Fibroblast of skin of back (primary cell): Measurements from ENCODE around the gene CYTH2.
"Not testable (repeated sequence)": the region's sequence is repeated elsewhere in the genome, so short reads cannot be mapped to it uniquely, and the experiment has no call there.

Experiments used
- DNase-seq: peaks from one replicate; pipeline ENCODE4 v3.0.0-alpha.2; 2013

Gene CYTH2

DNA sequence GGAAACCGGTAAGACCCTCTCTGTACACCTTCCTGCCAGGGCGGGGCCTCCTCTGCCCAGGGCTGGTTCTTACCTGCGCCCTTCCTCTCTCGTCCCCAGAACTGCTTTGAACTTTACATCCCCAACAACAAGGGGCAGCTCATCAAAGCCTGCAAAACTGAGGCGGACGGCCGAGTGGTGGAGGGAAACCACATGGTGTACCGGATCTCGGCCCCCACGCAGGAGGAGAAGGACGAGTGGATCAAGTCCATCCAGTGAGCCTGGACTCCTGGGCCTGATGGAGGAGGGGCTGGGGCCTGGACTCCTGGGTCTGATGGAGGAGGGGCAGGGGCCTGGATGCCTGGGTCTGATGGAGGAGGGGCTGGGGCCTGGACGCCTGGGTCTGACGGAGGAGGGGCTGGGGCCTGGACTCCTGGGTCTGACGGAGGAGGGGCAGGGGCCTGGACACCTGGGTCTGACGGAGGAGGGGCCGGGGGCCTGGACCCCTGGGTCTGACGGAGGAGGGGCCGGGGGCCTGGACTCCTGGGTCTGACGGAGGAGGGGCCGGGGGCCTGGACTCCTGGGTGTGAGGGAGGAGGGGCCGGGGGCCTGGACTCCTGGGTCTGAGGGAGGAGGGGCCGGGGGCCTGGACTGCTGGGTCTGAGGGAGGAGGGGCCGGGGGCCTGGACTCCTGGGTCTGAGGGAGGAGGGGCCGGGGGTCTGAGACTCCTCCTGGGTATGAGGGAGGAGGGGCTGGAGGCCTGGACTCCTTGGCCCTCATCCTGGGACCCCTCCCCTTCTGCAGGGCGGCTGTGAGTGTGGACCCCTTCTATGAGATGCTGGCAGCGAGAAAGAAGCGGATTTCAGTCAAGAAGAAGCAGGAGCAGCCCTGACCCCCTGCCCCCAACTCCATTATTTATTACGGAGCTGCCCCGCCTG is 9.4 kb downstream of the CYTH2 start:
- DNase-seq, result no peak

DNA sequence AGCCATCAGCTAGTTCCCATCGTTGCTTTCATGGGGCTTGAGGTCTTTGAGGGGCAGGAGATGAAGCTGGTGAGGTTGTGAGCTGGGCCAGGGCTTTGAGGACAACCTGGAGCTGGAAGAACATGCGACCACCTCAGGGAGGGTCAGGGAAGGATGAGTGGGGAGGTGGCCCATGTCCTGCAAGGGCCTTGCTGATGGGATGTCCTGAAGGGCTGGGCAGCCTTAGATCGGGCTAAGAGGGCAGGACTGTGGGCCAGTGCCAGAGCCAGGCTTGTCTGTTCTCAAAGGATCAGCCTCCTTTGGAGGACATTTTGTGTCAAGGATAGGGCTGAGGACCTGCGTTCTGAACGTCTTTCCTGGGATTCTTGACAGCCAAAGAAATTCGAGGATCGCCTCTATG is 10.5 kb downstream of the CYTH2 start:
- no peak for DNase-seq

DNA sequence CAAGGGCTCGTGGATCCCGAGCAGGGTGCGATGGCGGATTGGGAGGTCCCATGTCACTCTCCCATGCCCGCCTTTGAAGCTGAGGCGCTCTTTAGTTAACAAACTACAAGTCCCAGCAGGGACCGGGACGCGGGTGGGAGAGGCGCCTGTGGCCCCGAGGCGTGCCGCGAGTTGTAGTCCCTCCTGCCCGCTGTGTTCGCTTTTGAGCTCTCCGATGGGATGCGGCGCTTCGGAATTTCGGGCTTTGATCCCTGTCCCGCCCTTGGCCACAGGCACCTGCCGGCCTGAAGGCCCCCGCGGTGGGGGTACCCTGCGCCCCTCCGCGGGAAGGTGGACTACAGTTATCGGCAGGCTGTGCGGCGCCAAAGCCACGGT is 11.0 kb downstream of the CYTH2 start:
- peak; percentile 41 for DNase-seq

DNA sequence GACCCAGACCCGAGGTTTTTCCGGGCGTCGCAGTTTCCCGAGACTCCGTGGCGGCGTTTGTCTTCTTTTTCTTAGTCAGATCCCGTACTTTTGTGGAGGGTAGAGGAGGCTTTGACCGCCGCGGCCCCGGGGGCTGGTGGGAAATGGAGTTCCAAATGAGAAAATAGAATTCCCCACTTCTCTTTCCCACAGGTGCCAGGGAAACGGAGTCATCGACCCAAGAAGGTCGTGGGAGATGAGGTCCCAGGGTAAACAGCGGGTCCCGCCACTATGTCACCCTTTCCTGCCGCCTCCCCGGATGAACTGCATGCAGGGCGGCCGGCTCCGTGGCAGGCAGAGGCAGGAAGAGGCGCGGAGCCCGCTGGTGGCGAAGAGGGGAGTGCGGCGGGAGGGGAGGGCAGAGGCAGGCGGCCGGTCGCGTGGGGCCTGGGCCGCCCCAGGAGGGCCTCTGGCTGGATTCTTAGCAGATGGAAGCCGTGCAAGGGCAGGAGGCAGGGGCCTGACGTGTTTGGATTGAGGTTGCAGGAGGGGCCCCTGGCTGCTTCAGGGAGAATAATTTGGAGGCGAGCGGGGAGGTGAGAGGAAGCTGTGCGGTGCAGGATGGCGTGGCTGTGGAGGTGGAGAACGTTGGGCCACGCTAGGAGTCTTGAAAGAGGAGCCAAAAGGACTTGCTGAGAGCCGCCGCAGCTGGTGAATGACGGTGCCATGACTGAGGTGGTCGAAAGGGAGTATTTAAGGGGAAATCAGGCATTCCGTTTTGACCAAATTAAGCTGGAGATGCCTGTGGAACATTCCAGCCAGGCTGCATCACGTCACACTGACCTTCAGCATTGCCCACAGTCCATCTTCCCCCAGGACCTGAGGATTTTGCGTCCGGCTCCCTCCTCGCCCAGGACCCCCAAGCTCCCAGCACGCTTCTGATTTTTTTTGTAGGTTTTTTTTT is 11.7 kb downstream of the CYTH2 start:
- peak; percentile 62 for DNase-seq

DNA sequence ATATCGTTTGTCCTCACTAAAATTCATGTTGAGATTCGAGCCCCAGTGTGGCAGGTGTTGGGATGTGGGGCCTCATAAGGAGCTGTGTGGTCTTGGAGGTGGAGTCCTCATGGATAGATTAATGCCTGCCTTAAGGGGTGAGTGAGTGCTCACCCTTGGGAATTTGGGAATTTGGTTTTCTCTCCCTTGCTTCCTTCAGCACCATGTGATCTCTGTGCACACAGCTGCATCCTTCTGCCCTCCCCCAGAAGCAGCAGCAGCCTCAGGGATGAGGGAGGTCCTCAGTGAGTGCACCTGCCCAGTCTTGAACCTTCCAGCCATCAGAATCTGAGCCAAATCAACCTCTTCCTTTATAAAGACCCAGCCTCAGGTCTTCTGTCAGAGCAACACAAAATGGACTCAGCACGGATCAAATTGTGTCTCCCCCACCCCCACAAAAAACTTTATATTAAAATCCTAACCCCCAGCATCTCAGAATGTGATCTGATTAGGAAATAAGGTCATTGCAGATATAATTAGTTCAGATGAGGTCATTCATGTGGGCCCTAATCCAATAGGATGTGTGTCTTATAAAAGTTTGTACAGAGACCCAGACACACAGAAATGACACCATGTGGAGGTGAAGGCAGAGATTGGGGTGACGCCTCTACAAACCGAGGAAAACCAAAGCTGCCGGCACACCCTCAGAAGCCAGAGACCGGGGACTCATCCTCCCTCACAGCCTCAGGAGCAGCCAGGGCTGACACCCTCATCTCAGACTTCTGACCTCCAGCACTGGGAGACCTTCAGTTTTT is 12.9 kb downstream of the CYTH2 start:
- peak; percentile 60 for DNase-seq

DNA sequence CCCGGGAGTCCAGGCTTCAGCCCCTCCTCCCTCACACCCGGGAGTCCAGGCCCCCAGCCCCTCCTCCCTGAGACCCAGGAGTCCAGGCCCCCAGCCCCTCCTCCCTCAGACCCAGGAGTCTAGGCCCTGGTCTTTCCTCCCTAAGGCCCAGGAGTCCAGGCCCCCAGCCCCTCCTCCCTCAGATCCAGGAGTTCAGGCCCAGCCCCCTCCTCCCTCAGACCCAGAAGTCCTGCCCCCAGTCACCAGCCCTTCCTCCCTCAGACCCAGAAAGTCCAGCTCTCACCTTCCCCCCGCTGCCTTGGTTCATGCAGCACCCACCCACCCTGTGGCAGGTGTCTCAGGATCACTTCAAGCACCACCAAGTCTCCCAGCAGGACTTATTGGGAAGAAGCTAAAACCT is 14.1 kb downstream of the CYTH2 start:
- no peak for DNase-seq

DNA sequence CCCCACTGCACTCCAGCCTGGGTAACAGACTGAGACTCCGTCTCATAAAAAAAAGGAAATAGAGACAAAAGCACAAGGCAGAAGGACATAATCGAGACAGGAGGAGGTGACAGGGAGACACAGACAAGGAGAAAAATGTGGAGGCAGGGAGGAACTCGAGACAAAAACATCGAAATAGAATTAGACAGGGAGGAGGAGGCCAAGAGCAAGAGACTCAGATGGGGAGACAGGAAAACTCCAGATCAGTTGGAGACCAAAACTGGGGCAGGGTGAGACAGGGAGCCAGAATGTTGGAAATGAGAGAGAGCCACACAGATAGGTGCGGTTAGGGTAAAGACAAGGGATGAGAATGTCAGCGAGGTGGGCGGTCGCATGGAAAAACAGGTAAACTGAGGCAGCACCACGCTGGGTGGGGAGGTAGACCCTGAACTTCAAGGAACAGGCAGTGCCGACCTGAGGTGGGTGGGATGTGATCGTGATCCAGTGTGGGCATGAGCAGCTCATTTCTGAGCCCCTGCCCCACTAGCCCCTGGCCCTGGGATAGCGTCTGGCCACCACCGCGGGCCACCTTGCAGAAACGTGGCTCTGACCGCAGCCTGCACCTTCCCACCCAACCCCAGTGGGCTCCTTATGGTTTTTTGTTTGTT is 15.2 kb downstream of the CYTH2 start:
- no peak for DNase-seq

DNA sequence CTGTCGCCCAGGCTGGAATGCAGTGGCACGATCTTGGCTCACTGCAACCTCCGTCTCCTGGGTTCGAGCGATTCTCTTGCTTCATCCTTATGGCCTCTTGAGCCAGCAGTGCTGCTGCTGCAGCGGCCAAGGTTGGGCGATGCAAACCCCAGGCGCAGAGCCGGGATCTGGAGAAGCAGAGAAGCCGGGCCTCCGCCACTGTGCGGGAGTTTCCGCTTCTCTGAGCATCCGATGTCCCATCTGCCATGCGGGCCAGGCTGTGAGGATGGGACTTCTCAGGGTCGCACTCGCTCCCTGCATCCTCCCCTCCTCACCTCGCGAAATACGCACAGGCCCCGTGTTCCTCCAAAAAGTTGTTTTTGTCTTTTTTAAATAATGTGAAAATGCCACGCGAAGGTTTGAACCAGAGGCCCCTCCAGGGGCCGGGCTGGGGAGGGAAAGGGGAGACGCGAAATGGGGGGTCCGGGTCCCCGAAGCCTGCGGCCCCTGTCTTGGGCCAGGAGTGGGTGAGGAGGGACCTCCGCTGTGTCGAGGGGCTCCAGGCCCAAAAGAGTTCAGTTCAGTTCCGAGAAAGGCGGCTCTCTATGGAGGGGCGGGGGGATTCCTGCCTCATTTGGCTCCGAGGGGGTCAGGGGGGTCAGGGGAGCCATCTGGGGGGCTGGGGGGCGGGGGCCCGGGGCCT is 15.9 kb downstream of the CYTH2 start:
- no peak for DNase-seq

DNA sequence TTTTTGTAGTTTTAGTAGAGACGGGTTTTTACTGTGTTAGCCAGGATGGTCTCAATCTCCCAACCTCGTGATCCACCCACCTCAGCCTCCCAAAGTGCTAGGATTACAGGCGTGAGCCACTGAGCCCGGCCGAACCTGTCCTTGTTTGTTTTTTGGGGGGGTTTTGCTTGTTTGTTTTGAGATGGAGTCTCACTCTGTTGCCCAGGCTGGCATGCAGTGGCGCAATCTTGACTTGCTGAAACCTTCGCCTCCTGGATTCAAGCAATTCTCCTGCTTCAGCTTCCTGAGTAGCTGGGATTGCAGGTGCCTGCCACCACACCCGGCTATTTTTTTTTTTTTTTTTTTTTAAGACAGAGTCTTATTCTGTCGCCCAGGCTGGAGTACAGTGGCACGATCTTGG is 17.5 kb downstream of the CYTH2 start:
- DNase-seq, result not testable (repeated sequence)

DNA sequence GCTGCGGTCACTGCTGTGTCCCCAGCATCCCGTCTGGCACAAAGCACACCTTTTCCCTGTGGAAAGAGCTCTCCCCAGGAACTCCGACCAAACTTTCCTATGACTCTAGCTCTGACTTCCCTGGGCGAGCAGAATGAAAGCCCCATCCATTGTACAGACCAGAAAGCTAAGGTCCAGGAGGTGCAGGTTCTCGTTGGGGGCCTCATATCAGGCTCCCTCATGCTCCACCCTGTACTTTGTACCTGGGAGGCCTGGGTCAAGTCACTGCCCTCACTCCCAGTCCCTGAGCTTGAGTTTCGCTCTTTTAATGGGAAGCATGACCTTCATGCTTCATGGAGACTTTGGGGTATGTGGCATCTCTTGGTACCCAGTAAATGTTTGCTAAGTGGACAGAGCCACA is 18.4 kb downstream of the CYTH2 start:
- no peak for DNase-seq

DNA sequence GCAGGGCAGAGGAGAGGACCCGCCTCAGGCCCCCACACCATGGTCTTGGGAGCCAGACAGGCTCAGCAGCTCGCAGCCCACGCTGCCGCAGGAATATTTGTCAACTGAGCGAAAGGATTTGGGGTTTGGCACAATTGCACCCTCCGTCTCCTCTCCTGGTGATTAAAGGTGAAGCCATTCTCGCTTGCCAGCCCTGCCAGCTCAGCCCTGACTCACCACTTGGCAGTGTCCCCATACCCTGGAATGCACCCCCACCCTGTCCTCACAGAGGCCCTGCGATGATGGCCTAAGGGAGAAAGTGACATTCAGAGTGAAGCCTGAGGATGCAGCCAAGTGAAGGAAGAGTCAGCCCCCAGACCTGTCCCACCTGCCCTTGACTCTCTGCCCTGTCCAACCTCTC is 18.8 kb downstream of the CYTH2 start:
- DNase-seq, result peak; percentile 87

DNA sequence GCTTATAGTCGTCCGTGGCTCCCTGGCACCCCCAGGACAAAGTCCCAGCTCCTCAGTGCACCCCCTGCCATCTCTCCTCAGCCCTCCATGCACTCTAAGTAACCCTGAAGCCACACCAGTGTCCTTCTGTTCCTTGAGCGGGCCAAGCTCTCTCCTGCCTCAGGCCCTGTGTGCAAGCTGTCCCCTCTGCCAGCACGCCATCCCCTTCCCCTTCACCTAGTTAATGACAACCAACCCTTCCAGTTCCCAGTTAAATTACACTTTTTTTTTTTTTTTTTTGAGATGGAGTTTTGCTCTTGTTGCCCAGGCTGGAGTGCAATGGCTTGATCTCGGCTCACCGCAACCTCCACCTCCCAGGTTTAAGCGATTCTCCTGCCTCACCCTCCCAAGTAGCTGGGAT is 19.3 kb downstream of the CYTH2 start:
- not testable (repeated sequence) for DNase-seq

DNA sequence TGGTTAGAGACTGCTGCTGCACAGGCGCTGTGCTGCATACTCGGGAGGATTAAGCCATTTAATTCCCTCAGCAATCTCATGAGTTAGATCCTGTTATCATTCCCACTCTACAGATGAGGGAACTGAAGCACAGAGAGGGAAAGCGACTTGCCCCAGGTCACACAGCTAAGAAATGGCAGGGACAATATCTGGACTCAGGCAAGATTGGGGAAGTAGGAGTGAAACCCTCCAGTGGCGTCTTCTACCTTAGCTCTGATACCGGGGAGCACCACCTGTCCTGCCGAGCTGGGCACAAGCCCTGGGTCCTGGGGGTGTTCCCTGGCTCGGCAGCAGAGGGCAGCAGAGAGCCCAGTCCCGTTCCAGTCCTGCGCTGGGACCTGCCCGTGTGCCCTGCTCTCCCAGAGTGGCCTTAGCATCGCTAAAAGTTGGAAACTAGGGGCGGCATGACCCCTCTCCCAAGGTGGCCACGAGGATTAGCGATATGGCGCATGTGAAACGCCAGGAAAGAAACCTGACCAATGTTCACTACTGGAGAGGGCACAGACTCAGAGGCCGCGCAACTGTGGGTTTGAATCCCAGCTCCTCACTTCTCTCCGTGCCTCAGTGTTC is 20.5 kb downstream of the CYTH2 start:
- DNase-seq, result peak; percentile 53

DNA sequence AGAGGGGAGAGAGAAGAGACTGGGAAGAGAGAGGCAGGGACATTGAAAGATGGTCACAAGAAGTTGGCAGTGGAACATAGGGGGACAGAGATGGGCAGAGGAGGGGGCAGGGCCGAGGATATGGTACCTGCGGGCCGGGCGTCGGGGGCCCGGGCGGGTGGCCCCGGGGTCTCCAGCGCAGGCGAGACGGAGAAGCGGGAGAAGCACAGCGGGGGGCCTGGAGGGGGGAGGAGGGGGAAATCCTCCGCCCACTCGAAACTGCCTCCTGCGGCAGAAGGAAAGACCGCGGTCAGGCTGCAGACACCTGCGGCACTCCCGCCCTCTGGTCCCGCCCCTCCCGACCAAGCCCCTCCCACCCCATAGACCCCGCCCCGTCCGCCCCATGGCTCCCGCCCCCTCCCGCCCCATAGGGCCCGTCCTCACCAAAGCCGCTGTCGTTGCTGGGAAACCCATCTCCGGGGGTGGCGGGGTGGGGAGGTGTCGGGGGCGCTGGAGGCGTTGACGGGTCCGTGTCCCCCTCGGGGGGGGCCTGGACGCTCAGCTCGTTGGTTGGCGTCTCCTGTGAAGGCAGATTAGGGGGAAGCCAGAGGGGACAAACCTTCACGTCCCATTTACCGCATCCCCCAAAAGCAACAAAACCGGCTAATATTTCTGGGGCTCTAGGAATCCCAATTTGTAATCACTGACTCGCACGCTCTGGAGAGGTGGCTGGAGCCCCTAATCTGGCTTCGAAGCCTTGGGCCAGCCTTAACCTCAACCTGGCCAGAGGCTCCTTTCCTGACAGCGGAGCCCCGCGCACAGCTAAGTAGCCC is 22.0 kb downstream of the CYTH2 start:
- DNase-seq, result no peak

DNA sequence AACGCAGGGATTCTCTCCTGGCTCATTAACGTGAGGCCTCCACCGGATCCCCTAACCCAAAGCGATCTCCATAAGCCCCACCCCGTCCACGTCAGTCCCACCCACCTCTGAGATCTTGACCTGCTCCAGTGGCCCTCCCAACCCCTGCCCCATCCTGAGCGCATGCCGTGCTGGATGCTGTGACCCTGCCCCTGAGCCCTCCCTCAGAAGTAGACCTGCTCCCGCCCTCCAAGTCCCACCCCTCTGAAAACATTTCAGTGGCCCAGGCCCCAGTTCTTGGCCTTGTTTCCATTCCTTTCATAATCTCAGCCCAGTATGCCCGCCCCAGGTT is 22.6 kb downstream of the CYTH2 start:
- no peak for DNase-seq

DNA sequence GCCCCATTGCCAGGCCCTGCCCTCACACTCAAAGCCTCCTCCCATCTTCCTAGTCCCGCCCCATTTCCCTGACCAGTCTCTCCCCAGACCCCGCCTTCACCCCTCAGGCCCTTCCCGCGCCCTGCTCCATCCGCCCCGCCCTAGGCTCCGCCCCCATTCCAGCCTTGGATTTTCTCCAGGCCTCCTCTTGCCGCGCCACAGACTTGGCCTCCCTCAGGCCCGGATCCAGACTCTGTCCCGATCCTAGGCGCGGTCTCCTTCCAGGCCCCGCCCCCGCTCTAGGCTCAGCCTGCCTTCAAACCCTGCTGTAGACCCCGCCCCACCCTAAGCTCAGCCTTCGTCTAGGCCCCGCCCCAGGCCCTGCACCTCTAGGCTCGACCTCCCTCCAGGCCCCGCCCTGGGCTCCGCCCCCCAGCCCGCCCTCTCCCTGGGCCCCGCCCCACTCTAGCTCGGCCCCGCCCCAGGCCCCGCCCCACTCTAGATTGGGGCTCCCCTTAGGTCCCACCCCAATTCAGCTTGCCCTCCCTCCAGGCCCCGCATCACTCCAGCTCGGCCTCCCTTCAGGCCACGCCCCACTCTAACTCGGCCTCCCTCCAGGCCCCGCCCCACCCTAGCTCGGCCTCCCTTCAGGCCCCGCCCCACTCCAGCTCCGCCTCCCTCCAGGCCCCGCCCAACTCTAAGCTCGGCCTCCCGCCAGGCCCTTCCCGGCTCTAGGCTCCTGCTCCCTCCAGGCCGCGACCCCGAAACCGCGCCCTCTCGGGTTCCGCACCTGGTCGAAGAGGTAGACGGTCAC is 24.0 kb downstream of the CYTH2 start:
- DNase-seq, result peak; percentile 96

DNA sequence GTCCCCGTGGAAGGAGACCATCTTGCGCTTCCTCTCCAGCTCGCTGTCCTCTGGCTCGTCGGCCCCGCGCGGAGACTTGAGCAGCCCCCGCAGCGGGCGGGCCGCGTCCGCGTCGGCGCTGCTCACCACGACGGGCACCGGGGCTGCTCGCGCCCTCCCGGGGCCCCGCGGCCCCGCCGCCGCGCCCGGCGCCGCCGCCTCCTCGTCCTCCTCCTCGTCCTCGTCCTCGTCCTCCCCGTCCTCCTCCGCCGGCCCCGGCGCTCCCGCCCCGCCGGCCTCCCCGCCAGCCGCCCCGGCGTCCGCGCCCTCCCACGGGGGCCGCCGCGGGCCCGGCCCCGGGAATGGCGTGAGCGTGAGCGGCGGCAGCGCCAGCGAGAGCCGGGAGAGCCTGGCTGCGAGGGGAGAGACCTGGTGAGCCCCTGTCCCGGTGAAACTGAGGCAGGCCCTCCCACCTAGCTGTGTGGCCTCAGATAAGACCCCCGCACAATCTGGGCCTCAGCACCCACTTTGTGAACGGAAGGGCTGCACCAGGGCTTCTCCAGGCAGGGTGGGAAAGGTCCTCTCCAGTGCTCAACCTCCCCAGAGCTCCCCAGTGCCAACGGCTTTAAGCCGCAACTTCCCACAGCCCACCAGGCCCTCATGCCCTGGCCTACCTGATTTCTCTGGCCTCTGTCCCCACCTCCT is 24.7 kb downstream of the CYTH2 start:
- DNase-seq, result no peak

DNA sequence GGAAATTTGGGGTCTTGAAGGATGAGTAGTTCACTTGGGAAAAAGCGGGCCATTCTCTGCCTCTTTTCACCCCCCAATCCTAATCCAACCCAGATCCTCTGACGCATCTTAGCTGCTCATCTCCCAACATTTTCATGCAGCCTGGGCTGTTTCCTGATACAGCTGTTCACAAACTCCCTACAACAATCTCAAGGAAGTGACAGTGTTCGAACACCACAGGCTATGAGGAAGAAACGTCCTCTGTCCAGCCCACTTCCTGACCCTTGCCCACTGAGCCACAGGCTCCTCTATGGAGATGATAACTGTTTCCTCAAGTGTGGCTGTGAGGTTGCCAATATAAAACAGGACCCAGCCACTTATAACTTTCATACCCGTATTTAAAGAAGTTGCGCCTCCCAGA is 26.2 kb downstream of the CYTH2 start:
- DNase-seq, result no peak
